Smooth muscle cell (in vitro differentiated cells): Measurements from ENCODE around the gene ITIH6. TPM values are rescaled to one million over a fixed set of nuclear protein-coding genes. Genes with fewer than 3 reads are reported as not detected.

Experiments used
- DNase-seq: peaks from one replicate; lab custom pipeline; 2025; ENCODE audit not compliant: unreplicated experiment; lab: John Stamatoyannopoulos, UW
- H2AFZ ChIP-seq: fragments of 200-600 bp; sonication (generic); 2 replicates; pipeline ENCODE4 v1.6.0; 2016; ENCODE audit warnings: antibody characterized with exemption, low read depth, mild to moderate bottlenecking
- H3F3A ChIP-seq: fragments of 200-600 bp; sonication (generic); 2 replicates; pipeline ENCODE4 v1.6.0; 2017; ENCODE audit warnings: antibody characterized with exemption, low read depth
- H3K27ac ChIP-seq: fragments of 200-600 bp; sonication (generic); 2 replicates; pipeline ENCODE4 v1.5.1; 2016; ENCODE audit warnings: low read depth, mild to moderate bottlenecking
- H3K27me3 ChIP-seq: fragments of 200-600 bp; sonication (generic); 2 replicates; pipeline ENCODE4 v1.6.1; 2016; ENCODE audit warnings: low read depth, mild to moderate bottlenecking
- H3K36me3 ChIP-seq: fragments of 200-600 bp; sonication (generic); 2 replicates; pipeline ENCODE4 v1.5.1; 2016; ENCODE audit warnings: low read depth
- H3K4me1 ChIP-seq: fragments of 200-600 bp; sonication (generic); 2 replicates; pipeline ENCODE4 v1.5.1; 2016; ENCODE audit warnings: low read depth
- H3K4me2 ChIP-seq: fragments of 200-600 bp; sonication (generic); 2 replicates; pipeline ENCODE4 v1.6.0; 2016; ENCODE audit warnings: mild to moderate bottlenecking
- H3K4me3 ChIP-seq: fragments of 200-600 bp; sonication (generic); 2 replicates; pipeline ENCODE4 v1.5.1; 2016; ENCODE audit warnings: mild to moderate bottlenecking
- H3K79me2 ChIP-seq: fragments of 200-600 bp; sonication (generic); 2 replicates; pipeline ENCODE4 v1.6.0; 2016; ENCODE audit warnings: low read depth, mild to moderate bottlenecking
- H3K9ac ChIP-seq: fragments of 200-600 bp; sonication (generic); 2 replicates; pipeline ENCODE4 v1.6.0; 2016; ENCODE audit warnings: low read depth
- H3K9me3 ChIP-seq: fragments of 200-600 bp; sonication (generic); replicated peaks from 2 replicates; pipeline ENCODE4 v1.5.1; 2016; ENCODE audit warnings: low read depth
- H4K20me1 ChIP-seq: fragments of 200-600 bp; sonication (generic); 2 replicates; pipeline ENCODE4 v1.6.0; 2016; ENCODE audit warnings: low read depth
- WGBS: methylation state at CpG from one replicate; pipeline ENCODE4 v1.1.7; 2016; ENCODE audit warnings: low lambda C conversion rate; 5-methylcytosine and 5-hydroxymethylcytosine counted together
- polyA plus RNA-seq: library from polyadenylated mRNA; unstranded; fragments of >200 nt; fragmentation: Nextera tagmentation; extraction: Ambion mirVana; gene quantifications from 2 replicates; pipeline ENCODE4 v1.2.1, GENCODE V29; 2016
- total RNA-seq: library from RNA; depleted of rRNA; stranded (reverse); fragments of >200 nt; gene quantifications from 2 replicates; pipeline ENCODE4 v1.2.3, GENCODE V29; 2014
- TF ChIP-seq, protein P1 (sequence below): fragments of 200-600 bp; sonication (generic); IDR thresholded peaks from 2 replicates; pipeline ENCODE4 v1.5.1; 2017; ENCODE audit warnings: borderline replicate concordance, mild to moderate bottlenecking, antibody characterized with exemption; ENCODE audit not compliant: insufficient read depth, poor library complexity, severe bottlenecking

ITIH6 gene
- total and polyA plus RNA-seq, 2 experiments from 2014 or later: not detected

DNA sequence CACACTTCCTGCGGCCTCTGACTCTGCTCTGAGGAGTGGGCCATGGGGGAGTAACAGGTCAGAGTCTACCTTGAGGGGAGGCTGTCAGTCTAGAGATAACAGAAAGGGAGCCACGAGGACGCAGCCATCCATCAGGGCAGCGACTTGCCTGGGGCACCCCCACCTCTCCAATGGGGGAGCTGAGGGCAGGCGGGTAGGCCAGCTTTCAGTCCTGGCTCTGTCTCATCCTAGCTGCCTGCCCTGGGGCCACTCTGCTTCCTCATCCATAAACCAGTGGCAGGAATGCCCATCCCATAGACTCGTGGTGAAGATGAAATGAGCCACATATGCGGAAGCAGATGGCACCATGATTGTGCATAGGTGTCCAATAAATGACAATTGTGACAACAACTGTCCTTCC, 22.7 kb upstream of the ITIH6 start:
- Histone ChIP-seq H3F3A (peaks cover 3% of the 10 kb centered on the region), H4K20me1 (peaks cover 6% of the 10 kb centered on the region), H3K36me3 (no peaks in the 10 kb centered on the region), H2AFZ (no peak overlapping the region), H3K9ac (no peak overlapping the region), H3K4me1 (no peaks in the 10 kb centered on the region), H3K27ac (no peak overlapping the region), H3K27me3 (no peaks in the 10 kb centered on the region), H3K9me3 (no peaks in the 10 kb centered on the region), H3K4me2 (no peak overlapping the region), H3K4me3 (no peak overlapping the region), H3K79me2 (no peaks in the 10 kb centered on the region)
- WGBS: 72% methylated on average over 7 of the region's 7 CpGs
- DNase-seq: no peak
- TF ChIP-seq, protein P1, sequence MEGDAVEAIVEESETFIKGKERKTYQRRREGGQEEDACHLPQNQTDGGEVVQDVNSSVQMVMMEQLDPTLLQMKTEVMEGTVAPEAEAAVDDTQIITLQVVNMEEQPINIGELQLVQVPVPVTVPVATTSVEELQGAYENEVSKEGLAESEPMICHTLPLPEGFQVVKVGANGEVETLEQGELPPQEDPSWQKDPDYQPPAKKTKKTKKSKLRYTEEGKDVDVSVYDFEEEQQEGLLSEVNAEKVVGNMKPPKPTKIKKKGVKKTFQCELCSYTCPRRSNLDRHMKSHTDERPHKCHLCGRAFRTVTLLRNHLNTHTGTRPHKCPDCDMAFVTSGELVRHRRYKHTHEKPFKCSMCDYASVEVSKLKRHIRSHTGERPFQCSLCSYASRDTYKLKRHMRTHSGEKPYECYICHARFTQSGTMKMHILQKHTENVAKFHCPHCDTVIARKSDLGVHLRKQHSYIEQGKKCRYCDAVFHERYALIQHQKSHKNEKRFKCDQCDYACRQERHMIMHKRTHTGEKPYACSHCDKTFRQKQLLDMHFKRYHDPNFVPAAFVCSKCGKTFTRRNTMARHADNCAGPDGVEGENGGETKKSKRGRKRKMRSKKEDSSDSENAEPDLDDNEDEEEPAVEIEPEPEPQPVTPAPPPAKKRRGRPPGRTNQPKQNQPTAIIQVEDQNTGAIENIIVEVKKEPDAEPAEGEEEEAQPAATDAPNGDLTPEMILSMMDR: no peak

DNA sequence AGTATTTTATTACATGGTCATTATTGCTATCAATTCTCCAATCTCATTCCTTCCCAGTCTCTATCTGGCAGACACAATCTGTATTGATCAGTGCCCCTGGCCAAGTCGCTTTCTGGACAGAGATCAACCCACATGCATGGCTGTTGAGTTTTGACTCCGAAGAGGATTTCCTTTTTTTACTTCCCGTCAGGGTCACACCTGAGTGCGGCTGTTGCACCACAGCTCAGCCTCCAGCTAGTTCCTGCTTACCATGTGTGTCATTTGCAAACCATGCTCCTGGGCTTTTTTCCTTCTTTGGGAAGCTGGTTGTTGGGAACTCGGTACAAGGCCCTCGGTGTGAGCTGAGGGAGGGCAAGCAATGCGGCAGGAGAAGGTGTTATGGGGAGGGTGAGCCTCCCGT, 21.1 kb upstream of the ITIH6 start:
- Histone ChIP-seq H3K4me1 (no peaks in the 10 kb centered on the region), H3K9ac (no peak overlapping the region), H3K79me2 (no peaks in the 10 kb centered on the region), H3K4me2 (no peak overlapping the region), H3K27ac (no peak overlapping the region), H3K4me3 (no peak overlapping the region), H3K27me3 (no peaks in the 10 kb centered on the region), H3K9me3 (no peaks in the 10 kb centered on the region), H3K36me3 (no peaks in the 10 kb centered on the region), H3F3A (peaks cover 4% of the 10 kb centered on the region), H2AFZ (no peak overlapping the region), H4K20me1 (peaks cover 19% of the 10 kb centered on the region)
- 73% methylated on average over 8 of the region's 8 CpGs for WGBS
- TF ChIP-seq, protein P1: no peak
- DNase-seq: no peak

DNA sequence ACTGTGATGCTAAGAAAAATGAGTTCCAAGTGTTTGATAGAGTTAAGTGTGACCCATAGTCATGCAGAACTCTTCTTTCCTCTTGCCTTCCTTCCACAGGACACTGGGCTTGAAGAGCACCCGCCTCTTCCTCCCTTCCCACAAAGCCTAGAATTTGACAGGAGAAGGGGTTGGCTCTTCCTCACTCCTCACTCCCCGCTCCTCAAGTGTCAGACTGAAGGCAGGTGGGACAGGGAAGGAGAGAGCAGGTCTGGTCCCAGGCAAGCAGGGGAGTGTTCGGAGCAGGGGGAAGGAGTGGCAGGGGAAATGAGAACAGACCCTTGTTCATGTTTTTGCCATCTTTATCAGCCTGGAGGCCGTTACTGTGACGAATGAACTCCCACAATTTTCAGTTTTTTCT, 20.2 kb upstream of the ITIH6 start:
- TF ChIP-seq, protein P1: no peak
- no peaks in the 10 kb centered on the region for H3K27me3 ChIP-seq
- DNase-seq: no peak
- 64% methylated on average over 5 of the region's 5 CpGs for WGBS
- no peak overlapping the region for H3K9ac ChIP-seq
- no peaks in the 10 kb centered on the region for H3K36me3 ChIP-seq
- H3K4me1 ChIP-seq: no peaks in the 10 kb centered on the region
- H4K20me1 ChIP-seq: peaks cover 29% of the 10 kb centered on the region
- H3K4me2 ChIP-seq: no peak overlapping the region
- H3K4me3 ChIP-seq: no peak overlapping the region
- H3K9me3 ChIP-seq: no peaks in the 10 kb centered on the region
- H3K79me2 ChIP-seq: no peaks in the 10 kb centered on the region
- H3K27ac ChIP-seq: no peak overlapping the region
- H2AFZ ChIP-seq: no peak overlapping the region
- H3F3A ChIP-seq: peaks cover 4% of the 10 kb centered on the region

DNA sequence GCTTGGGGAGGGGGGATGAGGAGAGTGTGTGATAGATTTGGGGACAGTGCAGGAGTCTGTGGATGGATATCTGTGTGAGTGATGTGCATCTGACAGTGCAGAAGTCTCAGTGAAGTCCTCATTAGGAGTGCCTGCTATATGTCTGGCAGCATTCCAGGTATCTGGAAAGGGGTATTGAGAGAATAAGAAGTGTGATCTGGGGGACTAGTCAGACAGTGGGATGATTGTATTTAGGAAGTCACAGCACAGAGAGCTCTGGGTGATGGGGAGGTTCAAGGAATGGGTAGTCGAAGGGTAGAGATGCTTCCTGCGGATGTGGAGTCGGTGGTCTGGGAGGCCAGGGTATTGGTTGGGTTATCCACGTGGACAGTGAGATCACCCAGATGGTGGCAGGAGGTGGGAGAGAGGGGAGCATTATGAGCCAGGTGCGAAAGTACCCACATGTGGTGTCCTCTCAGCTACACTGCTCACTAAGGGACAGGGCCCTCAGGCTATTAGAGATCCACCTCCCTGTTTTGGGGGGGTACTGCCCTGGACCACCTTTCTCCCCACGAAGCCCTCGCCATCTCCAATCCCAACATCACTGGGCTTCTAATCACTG, 19.3 kb upstream of the ITIH6 start:
- Histone ChIP-seq H2AFZ (no peak overlapping the region), H3K9me3 (no peaks in the 10 kb centered on the region)

More for the DNA sequence above, 19.3 kb upstream of the ITIH6 start:
- Histone ChIP-seq H4K20me1 (peaks cover 38% of the 10 kb centered on the region), H3K27ac (no peak overlapping the region), H3K79me2 (no peaks in the 10 kb centered on the region), H3K36me3 (no peaks in the 10 kb centered on the region), H3F3A (peaks cover 4% of the 10 kb centered on the region), H3K4me3 (no peak overlapping the region), H3K27me3 (no peaks in the 10 kb centered on the region), H3K4me1 (no peaks in the 10 kb centered on the region), H3K9ac (no peak overlapping the region), H3K4me2 (no peak overlapping the region)
- 72% methylated on average over 6 of the region's 7 CpGs for WGBS
- no peak for DNase-seq
- TF ChIP-seq, protein P1: no peak
